Astrocyte (in vitro differentiated cells and primary cell): ENCODE data around the gene TSC1. TPM values are rescaled to one million over a fixed set of nuclear protein-coding genes. Genes with fewer than 3 reads are reported as not detected.

Experiments
- DNase-seq: peaks from one replicate; pipeline ENCODE4 v3.0.0-alpha.2; 2010; ENCODE audit warnings: low read depth
- FAIRE-seq: peaks from 2 replicates; lab custom pipeline; 2011; peaks lifted over from hg19 to GRCh38; lab: Jason Lieb, UNC
- H2AFZ ChIP-seq: 2 replicates; pipeline ENCODE4 v1.6.0; 2012; ENCODE audit warnings: low read depth, low read length, inconsistent platforms
- H3K27ac ChIP-seq: 2 replicates; pipeline ENCODE4 v1.5.1; 2011; ENCODE audit warnings: low read depth, low read length, inconsistent platforms
- H3K27me3 ChIP-seq: 2 replicates; pipeline ENCODE4 v1.6.0; 2011; ENCODE audit warnings: low read length, inconsistent platforms; ENCODE audit not compliant: insufficient read depth
- H3K36me3 ChIP-seq: 2 replicates; pipeline ENCODE4 v1.5.1; 2011; ENCODE audit warnings: low read length, inconsistent platforms; ENCODE audit not compliant: insufficient read depth
- H3K4me1 ChIP-seq: 2 replicates; pipeline ENCODE4 v1.5.1; 2011; ENCODE audit warnings: low read length, inconsistent platforms; ENCODE audit not compliant: insufficient read depth
- H3K4me2 ChIP-seq: 2 replicates; pipeline ENCODE4 v1.6.0; 2012; ENCODE audit warnings: low read length, inconsistent platforms
- H3K4me3 ChIP-seq: 2 replicates; pipeline ENCODE4 v1.5.1; 2011; ENCODE audit warnings: low read depth, mild to moderate bottlenecking, low read length, inconsistent platforms; ENCODE audit not compliant: insufficient read depth
- H3K79me2 ChIP-seq: 2 replicates; pipeline ENCODE4 v1.6.0; 2012; ENCODE audit warnings: mild to moderate bottlenecking, low read length, inconsistent platforms; ENCODE audit not compliant: insufficient read depth
- H3K9ac ChIP-seq: 2 replicates; pipeline ENCODE4 v1.6.0; 2012; ENCODE audit warnings: mild to moderate bottlenecking, low read length, inconsistent platforms
- H3K9me3 ChIP-seq: 2 replicates; pipeline ENCODE4 v1.5.1; 2012; ENCODE audit warnings: low read depth, mild to moderate bottlenecking, low read length, inconsistent platforms; ENCODE audit not compliant: insufficient read depth
- H4K20me1 ChIP-seq: 2 replicates; pipeline ENCODE4 v1.6.0; 2012; ENCODE audit warnings: low read length, inconsistent platforms; ENCODE audit not compliant: insufficient read depth
- H3K27ac Mint-ChIP-seq: one replicate; pipeline ENCODE4 v1.8.0; 2021; ENCODE audit warnings: mild to moderate bottlenecking, mixed read lengths; ENCODE audit not compliant: unreplicated experiment
- H3K27me3 Mint-ChIP-seq: one replicate; pipeline ENCODE4 v1.8.0; 2021; ENCODE audit warnings: low read depth, mixed read lengths; ENCODE audit not compliant: unreplicated experiment
- H3K36me3 Mint-ChIP-seq: one replicate; pipeline ENCODE4 v1.8.0; 2021; ENCODE audit warnings: low read depth, mixed read lengths; ENCODE audit not compliant: unreplicated experiment
- H3K4me1 Mint-ChIP-seq: one replicate; pipeline ENCODE4 v1.8.0; 2021; ENCODE audit warnings: low read depth, mixed read lengths; ENCODE audit not compliant: unreplicated experiment
- H3K4me3 Mint-ChIP-seq: one replicate; pipeline ENCODE4 v1.8.0; 2021; ENCODE audit warnings: mild to moderate bottlenecking, moderate library complexity, mixed read lengths; ENCODE audit not compliant: unreplicated experiment
- H3K9me3 Mint-ChIP-seq: one replicate; pipeline ENCODE4 v1.8.0; 2021; ENCODE audit warnings: mild to moderate bottlenecking, mixed read lengths; ENCODE audit not compliant: unreplicated experiment
- EZH2 ChIP-seq: IDR thresholded peaks from 2 replicates; pipeline ENCODE4 v1.6.1; 2012; ENCODE audit warnings: mild to moderate bottlenecking, low read length, inconsistent platforms; ENCODE audit not compliant: insufficient read depth
- total RNA-seq: library from RNA; stranded (reverse); gene quantifications from 2 replicates; pipeline ENCODE4 v1.2.1, GENCODE V29; 2021
- TF ChIP-seq, protein P1 (sequence below): IDR thresholded peaks from 2 replicates; pipeline ENCODE4 v1.5.1; 2011; ENCODE audit warnings: low read depth, mild to moderate bottlenecking, inconsistent platforms, low read length, moderate library complexity; ENCODE audit not compliant: insufficient read depth

Gene TSC1
- total RNA-seq, 1 donor from 2014 or later: 50.6 TPM

DNA sequence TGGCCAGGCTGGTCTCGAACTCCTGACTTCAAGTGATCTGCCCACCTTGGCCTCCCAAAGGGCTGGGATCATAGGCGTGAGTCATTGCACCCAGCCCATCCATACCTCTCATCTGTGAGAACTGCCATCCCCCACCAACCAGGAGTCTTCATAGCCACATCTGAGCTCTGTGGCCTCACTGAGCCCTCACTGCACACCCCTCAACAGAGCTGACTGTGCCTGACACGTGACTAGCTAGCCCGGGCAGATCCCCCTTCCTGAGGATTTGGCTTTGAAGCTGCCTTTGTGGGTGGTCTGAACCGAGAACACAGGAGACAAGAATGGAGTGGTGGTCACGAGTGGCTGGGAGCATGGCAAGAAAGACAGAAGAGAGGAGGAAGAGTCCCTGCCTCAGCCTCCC is 81.9 kb downstream of the TSC1 start:
- Histone ChIP-seq H3K4me1 (peaks cover 4% of the 10 kb centered on the region), H3K9ac (no peak overlapping the region), H2AFZ (peak overlapping the region; percentile 47), H3K9me3 (no peaks in the 10 kb centered on the region), H3K27ac (no peak overlapping the region), H3K36me3 (no peaks in the 10 kb centered on the region), H3K4me2 (no peak overlapping the region), H3K4me3 (no peak overlapping the region), H3K79me2 (no peaks in the 10 kb centered on the region), H3K27me3 (peaks cover 14% of the 10 kb centered on the region), H4K20me1 (no peaks in the 10 kb centered on the region)
- no peaks in the 10 kb centered on the region for H3K9me3 Mint-ChIP-seq
- H3K4me3 Mint-ChIP-seq: no peak overlapping the region
- DNase-seq: no peak
- no peaks in the 10 kb centered on the region for H3K4me1 Mint-ChIP-seq
- TF ChIP-seq, protein P1, sequence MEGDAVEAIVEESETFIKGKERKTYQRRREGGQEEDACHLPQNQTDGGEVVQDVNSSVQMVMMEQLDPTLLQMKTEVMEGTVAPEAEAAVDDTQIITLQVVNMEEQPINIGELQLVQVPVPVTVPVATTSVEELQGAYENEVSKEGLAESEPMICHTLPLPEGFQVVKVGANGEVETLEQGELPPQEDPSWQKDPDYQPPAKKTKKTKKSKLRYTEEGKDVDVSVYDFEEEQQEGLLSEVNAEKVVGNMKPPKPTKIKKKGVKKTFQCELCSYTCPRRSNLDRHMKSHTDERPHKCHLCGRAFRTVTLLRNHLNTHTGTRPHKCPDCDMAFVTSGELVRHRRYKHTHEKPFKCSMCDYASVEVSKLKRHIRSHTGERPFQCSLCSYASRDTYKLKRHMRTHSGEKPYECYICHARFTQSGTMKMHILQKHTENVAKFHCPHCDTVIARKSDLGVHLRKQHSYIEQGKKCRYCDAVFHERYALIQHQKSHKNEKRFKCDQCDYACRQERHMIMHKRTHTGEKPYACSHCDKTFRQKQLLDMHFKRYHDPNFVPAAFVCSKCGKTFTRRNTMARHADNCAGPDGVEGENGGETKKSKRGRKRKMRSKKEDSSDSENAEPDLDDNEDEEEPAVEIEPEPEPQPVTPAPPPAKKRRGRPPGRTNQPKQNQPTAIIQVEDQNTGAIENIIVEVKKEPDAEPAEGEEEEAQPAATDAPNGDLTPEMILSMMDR: no peak
- TF ChIP-seq EZH2: no peak
- H3K27ac Mint-ChIP-seq: no peak overlapping the region
- H3K27me3 Mint-ChIP-seq: peaks cover 45% of the 10 kb centered on the region
- no peak for FAIRE-seq
- peaks cover 1% of the 10 kb centered on the region for H3K36me3 Mint-ChIP-seq

DNA sequence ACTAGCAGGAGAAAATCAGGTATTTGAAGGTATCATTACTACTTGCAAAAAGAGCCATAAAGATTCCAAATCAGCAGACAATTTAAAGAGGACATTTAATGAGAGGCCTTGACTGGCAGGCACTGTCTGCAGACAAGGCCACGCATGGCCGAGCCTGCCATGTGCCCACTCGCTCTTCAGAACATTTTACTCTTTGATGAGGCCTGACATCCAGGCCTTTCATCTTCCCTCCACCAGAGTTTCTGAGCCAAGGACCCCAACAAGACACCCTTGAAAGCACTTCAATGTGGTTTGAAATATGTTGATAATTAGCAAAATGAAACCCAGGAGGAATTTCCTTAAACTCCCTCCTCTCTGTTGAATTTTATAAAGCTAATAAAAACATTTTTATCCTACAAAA is 82.8 kb downstream of the TSC1 start:
- Histone ChIP-seq H2AFZ (no peak overlapping the region), H3K4me1 (peaks cover 4% of the 10 kb centered on the region), H3K79me2 (no peaks in the 10 kb centered on the region), H3K27ac (no peak overlapping the region), H3K27me3 (peaks cover 14% of the 10 kb centered on the region), H3K9me3 (no peaks in the 10 kb centered on the region), H3K9ac (no peak overlapping the region), H3K4me2 (no peak overlapping the region), H3K4me3 (no peak overlapping the region), H4K20me1 (no peaks in the 10 kb centered on the region), H3K36me3 (no peaks in the 10 kb centered on the region)
- Mint-ChIP-seq H3K27me3 (peaks cover 48% of the 10 kb centered on the region), H3K4me3 (no peak overlapping the region), H3K27ac (no peak overlapping the region), H3K4me1 (peaks cover 1% of the 10 kb centered on the region), H3K36me3 (peaks cover 1% of the 10 kb centered on the region), H3K9me3 (no peaks in the 10 kb centered on the region)
- FAIRE-seq: no peak
- no peak for DNase-seq
- no peak for TF ChIP-seq EZH2
- TF ChIP-seq, protein P1: no peak

DNA sequence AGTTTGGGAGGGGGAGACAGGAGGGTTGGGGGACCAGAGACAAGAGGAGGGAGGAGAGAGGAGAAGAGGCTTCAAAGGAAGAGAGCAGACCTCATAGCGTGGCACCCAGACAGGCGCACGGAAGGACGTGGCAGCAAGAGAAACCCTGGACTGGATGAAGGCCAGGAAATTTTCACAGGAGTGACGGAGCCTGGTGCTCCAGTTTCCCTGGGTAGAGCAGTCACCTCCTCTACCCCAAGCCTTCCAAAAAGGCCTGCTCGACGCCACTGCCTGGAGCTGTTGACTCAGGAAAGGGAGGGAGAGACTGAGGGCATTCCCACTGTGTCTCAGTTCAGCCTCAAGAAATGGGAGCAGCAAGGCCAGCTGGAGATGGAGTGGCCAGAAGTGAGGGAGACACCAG is 85.7 kb downstream of the TSC1 start:
- Mint-ChIP-seq H3K4me1 (peaks cover 3% of the 10 kb centered on the region), H3K36me3 (peaks cover 1% of the 10 kb centered on the region), H3K27ac (no peak overlapping the region), H3K4me3 (no peak overlapping the region), H3K9me3 (no peaks in the 10 kb centered on the region), H3K27me3 (peaks cover 53% of the 10 kb centered on the region)
- FAIRE-seq: no peak
- no peaks in the 10 kb centered on the region for H3K36me3 ChIP-seq
- no peak overlapping the region for H2AFZ ChIP-seq
- no peak overlapping the region for H3K9ac ChIP-seq
- H3K4me2 ChIP-seq: no peak overlapping the region
- H3K27ac ChIP-seq: no peak overlapping the region
- H3K4me1 ChIP-seq: peaks cover 4% of the 10 kb centered on the region
- H4K20me1 ChIP-seq: no peaks in the 10 kb centered on the region
- H3K9me3 ChIP-seq: no peaks in the 10 kb centered on the region
- H3K4me3 ChIP-seq: no peak overlapping the region
- no peak for TF ChIP-seq EZH2
- TF ChIP-seq, protein P1: no peak
- DNase-seq: no peak
- H3K27me3 ChIP-seq: peaks cover 8% of the 10 kb centered on the region
- H3K79me2 ChIP-seq: no peaks in the 10 kb centered on the region
